Right atrium auricular region (tissue), 2 donors: ENCODE results near the gene ENTPD6. TPM values are rescaled to one million over a fixed set of nuclear protein-coding genes. Genes with fewer than 3 reads are reported as not detected.

Experiments
- DNase-seq: peaks from one replicate; pipeline ENCODE4 v3.0.0-alpha.2; 2019; ENCODE audit warnings: low spot score
- H3K27ac ChIP-seq, 2 donors: fragments of 200-600 bp; sonication (generic); 1 replicate in 1 of 2; 2 replicates in 1 of 2; pipeline ENCODE4 v1.5.1; 2016 to 2019
- H3K27me3 ChIP-seq, 2 donors: fragments of 200-600 bp; sonication (generic); one replicate each; pipeline versions ENCODE4 v1.5.1 to v1.6.0; 2017 to 2019
- H3K36me3 ChIP-seq: fragments of 200-600 bp; sonication (generic); one replicate; pipeline ENCODE4 v1.5.1; 2016
- H3K4me1 ChIP-seq, 2 donors: fragments of 200-600 bp; sonication (generic); one replicate each; pipeline versions ENCODE4 v1.5.1 to v1.6.0; 2017 to 2019
- H3K4me3 ChIP-seq, 2 donors: fragments of 200-600 bp; sonication (generic); 1 replicate in 1 of 2; 2 replicates in 1 of 2; pipeline ENCODE4 v1.5.1; 2017 to 2019; ENCODE audit warnings: mild to moderate bottlenecking in 1 of 2, moderate library complexity in 1 of 2
- H3K9me3 ChIP-seq, 2 donors: fragments of 200-600 bp; sonication (generic); one replicate each; pipeline ENCODE4 v1.5.1; 2019
- CTCF ChIP-seq, 2 donors: fragments of 200-600 bp; sonication (generic); IDR thresholded peaks; one replicate each; pipeline ENCODE4 v1.5.1; 2019; ENCODE audit warnings: antibody characterized with exemption in 2 of 2
- total RNA-seq, 2 donors: library from RNA; depleted of rRNA; stranded (reverse); fragments of >200 nt; gene quantifications; one replicate each; pipeline ENCODE4 v1.1.0, GENCODE V29; 2016

The ENTPD6 gene
- total RNA-seq, 2 donors from 2014 or later = 75.9 to 116 TPM

- Histone ChIP-seq H3K4me1 (peaks cover 0 to 30% of the 10 kb centered on the region in 2 donors), H3K4me3 (peak overlapping the region in 1 of 2 donors; percentile 23), H3K9me3 (no peaks in the 10 kb centered on the region), H3K27me3 (no peaks in the 10 kb centered on the region), H3K27ac (peak overlapping the region; percentile 88 to 96), H3K36me3 (peaks cover 88% of the 10 kb centered on the region)
- DNase-seq = no peak
- TF ChIP-seq CTCF (IDR thresholded peaks at IDR 0.05) = no peak
Observed at GRCh38 chr20:25216199-25216945, 20.9 kb downstream of the ENTPD6 start.

GRCh38 chr20:25217161-25218108 lies 21.9 kb downstream of the ENTPD6 start:
- H3K36me3 ChIP-seq = peaks cover 83% of the 10 kb centered on the region

GRCh38 chr20:25218109-25218486 lies 22.6 kb downstream of the ENTPD6 start:
- no peaks in the 10 kb centered on the region for H3K9me3 ChIP-seq

More at GRCh38 chr20:25217161-25218108, 21.9 kb downstream of the ENTPD6 start:
- Histone ChIP-seq H3K4me1 (peaks cover 0 to 40% of the 10 kb centered on the region in 2 donors), H3K4me3 (no peak overlapping the region), H3K27me3 (no peaks in the 10 kb centered on the region), H3K27ac (peak overlapping the region; percentile 88 to 96), H3K9me3 (no peaks in the 10 kb centered on the region)
- no peak for DNase-seq
- TF ChIP-seq CTCF (IDR thresholded peaks at IDR 0.05) = no peak

GRCh38 chr20:25218492-25218891 lies 23.0 kb downstream of the ENTPD6 start:
- H3K36me3 ChIP-seq = peaks cover 74% of the 10 kb centered on the region
- H3K9me3 ChIP-seq = no peaks in the 10 kb centered on the region
- no peak for TF ChIP-seq CTCF (IDR thresholded peaks at IDR 0.05)
- peaks cover 0 to 51% of the 10 kb centered on the region in 2 donors for H3K4me1 ChIP-seq
- H3K27me3 ChIP-seq = no peaks in the 10 kb centered on the region
- no peak for DNase-seq
- H3K4me3 ChIP-seq = no peak overlapping the region
- peak overlapping the region; percentile 88 to 96 for H3K27ac ChIP-seq

More at GRCh38 chr20:25218109-25218486, 22.6 kb downstream of the ENTPD6 start:
- no peak overlapping the region for H3K4me3 ChIP-seq
- DNase-seq = no peak
- no peaks in the 10 kb centered on the region for H3K27me3 ChIP-seq
- peak overlapping the region; percentile 88 to 96 for H3K27ac ChIP-seq
- H3K36me3 ChIP-seq = peaks cover 76% of the 10 kb centered on the region
- peaks cover 0 to 47% of the 10 kb centered on the region in 2 donors for H3K4me1 ChIP-seq
- TF ChIP-seq CTCF (IDR thresholded peaks at IDR 0.05) = no peak

- peaks cover 0 to 52% of the 10 kb centered on the region in 2 donors for H3K4me1 ChIP-seq
- no peak for DNase-seq
Observed at GRCh38 chr20:25219365-25219764, 23.9 kb downstream of the ENTPD6 start.

More at GRCh38 chr20:25219365-25219764, 23.9 kb downstream of the ENTPD6 start:
- H3K36me3 ChIP-seq = peaks cover 74% of the 10 kb centered on the region
- no peaks in the 10 kb centered on the region for H3K27me3 ChIP-seq
- peak overlapping the region; percentile 88 to 96 for H3K27ac ChIP-seq
- no peak overlapping the region for H3K4me3 ChIP-seq
- TF ChIP-seq CTCF (IDR thresholded peaks at IDR 0.05) = no peak
- no peaks in the 10 kb centered on the region for H3K9me3 ChIP-seq
